ENCODE data around the gene FGFBP1.

The FGFBP1 gene

GRCh38 chr4:15910155-15910940 lies 28.2 kb downstream of the FGFBP1 start:
- no peak for DNase-seq

GRCh38 chr4:15907430-15907829 lies 31.1 kb downstream of the FGFBP1 start:
- DNase-seq: no peak

GRCh38 chr4:15906020-15906443 lies 32.5 kb downstream of the FGFBP1 start:
- DNase-seq: no peak

- DNase-seq: no peak
Measured at GRCh38 chr4:15902746-15903145, 35.8 kb downstream of the FGFBP1 start.

- no peak for DNase-seq
Measured at GRCh38 chr4:15901998-15902397, 36.5 kb downstream of the FGFBP1 start.

- no peak for DNase-seq
Measured at GRCh38 chr4:15901007-15901406, 37.5 kb downstream of the FGFBP1 start.

- no peak for DNase-seq
Measured at GRCh38 chr4:15899511-15899910, 39.0 kb downstream of the FGFBP1 start.

GRCh38 chr4:15898902-15899301 lies 39.6 kb downstream of the FGFBP1 start:
- DNase-seq: no peak

- no peak for DNase-seq
Measured at GRCh38 chr4:15897577-15897976, 41.0 kb downstream of the FGFBP1 start.

GRCh38 chr4:15894921-15895916 lies 43.3 kb downstream of the FGFBP1 start:
- DNase-seq: no peak

- DNase-seq: no peak
Measured at GRCh38 chr4:15894393-15894792, 44.1 kb downstream of the FGFBP1 start.

- DNase-seq: no peak
Measured at GRCh38 chr4:15893962-15894361, 44.6 kb downstream of the FGFBP1 start.

- DNase-seq: no peak
Measured at GRCh38 chr4:15891312-15891711, 47.2 kb downstream of the FGFBP1 start.

- no peak for DNase-seq
Measured at GRCh38 chr4:15890246-15890829, 48.2 kb downstream of the FGFBP1 start.

GRCh38 chr4:15888515-15888914 lies 50.0 kb downstream of the FGFBP1 start:
- DNase-seq: no peak
